Suprapubic skin (tissue), 4 donors: ENCODE measurements around the gene PDP2. TPM values are rescaled to one million over a fixed set of nuclear protein-coding genes. Genes with fewer than 3 reads are reported as not detected.

ENCODE experiments used
- DNase-seq, 2 donors: peaks; one replicate each; pipeline ENCODE4 v3.0.0-alpha.2; 2019; ENCODE audit warnings: low spot score in 2 of 2
- H3K27ac ChIP-seq: fragments of 200-600 bp; sonication (generic); one replicate; pipeline ENCODE4 v1.5.1; 2019
- H3K27me3 ChIP-seq: fragments of 200-600 bp; sonication (generic); one replicate; pipeline ENCODE4 v1.5.1; 2019
- H3K36me3 ChIP-seq: fragments of 200-600 bp; sonication (generic); one replicate; pipeline ENCODE4 v1.5.1; 2019
- H3K4me1 ChIP-seq: fragments of 200-600 bp; sonication (generic); one replicate; pipeline ENCODE4 v1.5.1; 2019
- H3K4me3 ChIP-seq: fragments of 200-600 bp; sonication (generic); one replicate; pipeline ENCODE4 v1.5.1; 2019; ENCODE audit warnings: mild to moderate bottlenecking
- H3K9me3 ChIP-seq: fragments of 200-600 bp; sonication (generic); one replicate; pipeline ENCODE4 v1.5.1; 2019
- CTCF ChIP-seq, 2 donors: fragments of 200-600 bp in 1 of 2; fragments of 450-650 bp in 1 of 2; sonication (generic) in 1 of 2; IDR thresholded peaks; one replicate each; pipeline ENCODE4 v1.5.1; 2016 to 2019; ENCODE audit warnings: antibody characterized with exemption in 2 of 2, mild to moderate bottlenecking in 1 of 2, moderate library complexity in 1 of 2
- EP300 ChIP-seq: sonication (generic); formaldehyde crosslinking; IDR thresholded peaks from one replicate; pipeline ENCODE4 v1.6.1; 2017; ENCODE audit warnings: antibody characterized with exemption
- POLR2A ChIP-seq, 2 donors: fragments of 450-650 bp; IDR thresholded peaks; one replicate each; pipeline ENCODE4 v1.6.1; 2017; ENCODE audit warnings: antibody characterized with exemption in 2 of 2, mild to moderate bottlenecking in 2 of 2, moderate library complexity in 2 of 2
- POLR2AphosphoS5 ChIP-seq, 3 donors: sonication (generic); formaldehyde crosslinking; IDR thresholded peaks; one replicate each; pipeline ENCODE4 v1.6.1; 2017; ENCODE audit warnings: antibody characterized with exemption in 3 of 3
- WGBS: methylation state at CpG from one replicate; pipeline ENCODE4 v1.1.5; 2018; 5-methylcytosine and 5-hydroxymethylcytosine counted together
- total RNA-seq, 4 donors: library from RNA; depleted of rRNA; stranded (reverse); fragments of >200 nt; gene quantifications; one replicate each; pipeline ENCODE4 v1.1.0, GENCODE V29; 2016

The PDP2 gene
- total RNA-seq, 4 donors from 2014 or later, result 5.0 to 8.3 (median 6.6) TPM

GRCh38 chr16:66847533-66848067, 32.7 kb upstream of the PDP2 start:
- peaks cover 36% of the 10 kb centered on the region for H3K27me3 ChIP-seq
- peaks cover 14% of the 10 kb centered on the region for H3K4me1 ChIP-seq
- H3K36me3 ChIP-seq, result no peaks in the 10 kb centered on the region
- H3K9me3 ChIP-seq, result no peaks in the 10 kb centered on the region
- no peak for TF ChIP-seq POLR2A (IDR thresholded peaks at IDR 0.05)
- no peak for DNase-seq
- WGBS, result 85% methylated on average over 6 of the region's 6 CpGs
- H3K27ac ChIP-seq, result no peak overlapping the region
- H3K4me3 ChIP-seq, result no peak overlapping the region

GRCh38 chr16:66848172-66848571, 32.1 kb upstream of the PDP2 start:
- H3K4me1 ChIP-seq, result peaks cover 14% of the 10 kb centered on the region
- H3K4me3 ChIP-seq, result no peak overlapping the region
- WGBS, result 82% methylated on average over 2 of the region's 2 CpGs
- no peak for TF ChIP-seq POLR2AphosphoS5 (IDR thresholded peaks at IDR 0.05)
- no peak for TF ChIP-seq POLR2A (IDR thresholded peaks at IDR 0.05)
- TF ChIP-seq CTCF (IDR thresholded peaks at IDR 0.05), result no peak
- TF ChIP-seq EP300, result no peak
- H3K27ac ChIP-seq, result no peak overlapping the region
- no peaks in the 10 kb centered on the region for H3K9me3 ChIP-seq
- H3K27me3 ChIP-seq, result peaks cover 36% of the 10 kb centered on the region
- H3K36me3 ChIP-seq, result no peaks in the 10 kb centered on the region
- DNase-seq, result no peak

GRCh38 chr16:66849021-66849420, 31.3 kb upstream of the PDP2 start:
- peak in 1 of 2 donors; percentile 16 for DNase-seq
- no peak overlapping the region for H3K27ac ChIP-seq
- H3K4me1 ChIP-seq, result peaks cover 13% of the 10 kb centered on the region
- H3K36me3 ChIP-seq, result no peaks in the 10 kb centered on the region
- H3K9me3 ChIP-seq, result no peaks in the 10 kb centered on the region
- H3K4me3 ChIP-seq, result no peak overlapping the region
- TF ChIP-seq EP300 (no peak), POLR2A (IDR thresholded peaks at IDR 0.05) (no peak), POLR2AphosphoS5 (IDR thresholded peaks at IDR 0.05) (no peak), CTCF (IDR thresholded peaks at IDR 0.05) (no peak)
- WGBS, result no CpG with 5 or more reads among the region's 2 CpGs
- H3K27me3 ChIP-seq, result peaks cover 31% of the 10 kb centered on the region

GRCh38 chr16:66849549-66849948, 30.8 kb upstream of the PDP2 start:
- Histone ChIP-seq H3K36me3 (no peaks in the 10 kb centered on the region), H3K9me3 (no peaks in the 10 kb centered on the region), H3K4me3 (no peak overlapping the region), H3K27ac (no peak overlapping the region), H3K4me1 (peaks cover 8% of the 10 kb centered on the region), H3K27me3 (peaks cover 26% of the 10 kb centered on the region)
- peak in 1 of 2 donors; percentile 26 for DNase-seq
- no peak for TF ChIP-seq POLR2A (IDR thresholded peaks at IDR 0.05)
- TF ChIP-seq EP300, result no peak
- TF ChIP-seq POLR2AphosphoS5 (IDR thresholded peaks at IDR 0.05), result no peak
- TF ChIP-seq CTCF (IDR thresholded peaks at IDR 0.05), result no peak
- WGBS, result 93% methylated on average over 4 of the region's 4 CpGs

GRCh38 chr16:66850115-66850815, 30.1 kb upstream of the PDP2 start:
- DNase-seq, result peak in 1 of 2 donors; percentile 42
- H3K36me3 ChIP-seq, result no peaks in the 10 kb centered on the region
- no peaks in the 10 kb centered on the region for H3K9me3 ChIP-seq
- no peak overlapping the region for H3K4me3 ChIP-seq
- H3K27ac ChIP-seq, result no peak overlapping the region
- peaks cover under 1% of the 10 kb centered on the region for H3K4me1 ChIP-seq
- TF ChIP-seq POLR2A (IDR thresholded peaks at IDR 0.05), result no peak
- TF ChIP-seq CTCF (IDR thresholded peaks at IDR 0.05), result no peak
- no peak for TF ChIP-seq POLR2AphosphoS5 (IDR thresholded peaks at IDR 0.05)
- no peak for TF ChIP-seq EP300
- 96% methylated on average over 13 of the region's 14 CpGs for WGBS
- H3K27me3 ChIP-seq, result peaks cover 19% of the 10 kb centered on the region
